Left kidney (tissue), 2 donors: Measurements from ENCODE around the gene RNF32. TPM values are rescaled to one million over a fixed set of nuclear protein-coding genes. Genes with fewer than 3 reads are reported as not detected.
A peak's percentile ranks its signal among the peaks of the same experiment; 100 is the strongest.
"Not testable (repeated sequence)": the region's sequence is repeated elsewhere in the genome, so short reads cannot be mapped to it uniquely, and the experiment has no call there.

ENCODE experiments used
- DNase-seq: peaks from one replicate; pipeline ENCODE4 v3.0.0-alpha.2; 2013
- polyA plus RNA-seq: library from polyadenylated mRNA; unstranded; fragments of 120-200 nt; gene quantifications from one replicate; pipeline ENCODE4 v1.2.1, GENCODE V29; 2013; ENCODE audit not compliant: insufficient read length

The RNF32 gene
- polyA plus RNA-seq, 1 donor = 3.9 TPM

GRCh38 chr7:156614434-156615264 lies 25.9 kb upstream of the RNF32 start:
- DNase-seq = no peak

- no peak for DNase-seq
These were observed 24.0 kb upstream of the RNF32 start for GRCh38 chr7:156616269-156617202.

GRCh38 chr7:156617215-156617614 lies 23.4 kb upstream of the RNF32 start:
- no peak for DNase-seq

GRCh38 chr7:156618078-156618779 lies 22.3 kb upstream of the RNF32 start:
- no peak for DNase-seq

- peak; percentile 62 for DNase-seq
These were observed 21.7 kb upstream of the RNF32 start for GRCh38 chr7:156618780-156619367.

- not testable (repeated sequence) for DNase-seq
These were observed 20.9 kb upstream of the RNF32 start for GRCh38 chr7:156619488-156620290.

GRCh38 chr7:156620291-156620675 lies 20.3 kb upstream of the RNF32 start:
- DNase-seq = no peak

GRCh38 chr7:156621652-156622051 lies 18.9 kb upstream of the RNF32 start:
- no peak for DNase-seq

- DNase-seq = no peak
These were observed 15.0 kb upstream of the RNF32 start for GRCh38 chr7:156625580-156625979.

- no peak for DNase-seq
These were observed 14.2 kb upstream of the RNF32 start for GRCh38 chr7:156626220-156626895.

- DNase-seq = no peak
These were observed 12.0 kb upstream of the RNF32 start for GRCh38 chr7:156628562-156628961.

GRCh38 chr7:156629873-156630272 lies 10.7 kb upstream of the RNF32 start:
- no peak for DNase-seq

- no peak for DNase-seq
These were observed 6.5 kb upstream of the RNF32 start for GRCh38 chr7:156634117-156634516.

- DNase-seq = no peak
These were observed 4.8 kb upstream of the RNF32 start for GRCh38 chr7:156635529-156636385.

- DNase-seq = not testable (repeated sequence)
These were observed 3.5 kb upstream of the RNF32 start for GRCh38 chr7:156637093-156637492.

- DNase-seq = no peak
These were observed 2.0 kb upstream of the RNF32 start for GRCh38 chr7:156638443-156639077.

GRCh38 chr7:156639426-156640256 lies 933 bp upstream of the RNF32 start:
- no peak for DNase-seq

GRCh38 chr7:156640949-156641485 lies 443 bp downstream of the RNF32 start:
- no peak for DNase-seq
